Epithelial cell of proximal tubule (primary cell): Measurements from ENCODE around the gene C7orf57. TPM values are rescaled to one million over a fixed set of nuclear protein-coding genes. Genes with fewer than 3 reads are reported as not detected.

Experiments used
- DNase-seq: peaks from one replicate; pipeline ENCODE4 v3.0.0-alpha.2; 2011; ENCODE audit warnings: low read depth
- H3K4me3 ChIP-seq: 2 replicates; pipeline ENCODE4 v1.5.1; 2011; ENCODE audit warnings: low read depth, mild to moderate bottlenecking, low read length
- total RNA-seq: library from RNA; depleted of rRNA; stranded (reverse); fragments of >200 nt; gene quantifications from 2 replicates; pipeline ENCODE4 v1.2.3, GENCODE V29; 2015
- TF ChIP-seq, protein P1 (sequence below): conservative IDR thresholded peaks from 2 replicates; pipeline ENCODE4 v1.5.1; 2012; ENCODE audit warnings: low read depth, mild to moderate bottlenecking, low read length

The C7orf57 gene
- total RNA-seq, 1 donor from 2014 or later = not detected

DNA sequence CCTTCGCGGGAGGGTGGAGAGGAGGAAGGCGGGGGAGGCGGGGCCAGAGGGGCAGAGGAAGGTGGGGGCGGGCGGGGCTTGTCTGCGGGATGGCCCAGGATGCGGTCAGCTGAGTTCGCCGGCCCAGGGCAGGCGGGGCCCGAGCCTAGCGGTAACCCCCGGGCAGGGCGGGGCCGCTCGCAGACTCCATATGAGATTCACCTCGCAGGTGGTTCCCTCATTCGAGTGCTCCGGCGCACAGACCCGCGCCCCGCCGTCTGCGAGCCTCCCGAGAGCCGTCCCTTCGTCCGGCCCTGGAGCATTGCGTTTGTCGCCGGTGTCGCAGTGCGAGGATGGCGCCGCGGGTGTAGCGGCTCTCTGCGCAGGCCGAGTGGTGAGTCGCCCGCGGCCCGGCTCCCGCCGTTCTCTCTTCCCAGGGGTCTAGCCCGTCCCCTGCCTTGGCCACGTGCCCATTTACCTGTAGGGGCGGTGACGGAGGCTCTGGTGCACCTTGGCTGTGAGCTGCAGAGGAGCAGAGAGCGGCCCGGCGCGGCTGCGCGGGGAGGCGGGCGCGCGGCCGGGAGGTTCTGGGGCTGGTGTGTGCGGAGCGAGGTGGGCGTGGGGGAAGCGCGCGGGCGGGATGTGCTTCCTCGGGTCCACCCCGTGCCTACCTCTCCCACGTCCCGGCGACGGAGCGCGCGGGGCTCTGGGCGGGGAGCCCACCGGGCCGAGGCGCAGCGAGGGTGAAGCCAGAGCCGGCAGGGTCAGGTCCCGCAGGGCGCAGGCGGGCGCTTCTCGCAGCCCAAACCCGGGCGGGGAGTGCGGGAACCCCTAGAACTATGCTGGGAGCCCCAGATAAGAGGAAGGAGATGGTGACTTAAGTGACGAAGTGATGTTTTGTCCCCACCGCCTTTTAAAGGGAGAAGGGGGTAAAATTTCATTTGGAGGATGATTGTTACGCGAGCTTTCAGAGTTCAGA is 54.0 kb downstream of the C7orf57 start, which contains the start of gene UPP1:
Gene UPP1, plus strand, starts transcription at position 220 of the 958 bp plus-strand sequence. CDS start 5,519 bp downstream, outside the sequence.
- DNase-seq = no peak
- TF ChIP-seq, protein P1, sequence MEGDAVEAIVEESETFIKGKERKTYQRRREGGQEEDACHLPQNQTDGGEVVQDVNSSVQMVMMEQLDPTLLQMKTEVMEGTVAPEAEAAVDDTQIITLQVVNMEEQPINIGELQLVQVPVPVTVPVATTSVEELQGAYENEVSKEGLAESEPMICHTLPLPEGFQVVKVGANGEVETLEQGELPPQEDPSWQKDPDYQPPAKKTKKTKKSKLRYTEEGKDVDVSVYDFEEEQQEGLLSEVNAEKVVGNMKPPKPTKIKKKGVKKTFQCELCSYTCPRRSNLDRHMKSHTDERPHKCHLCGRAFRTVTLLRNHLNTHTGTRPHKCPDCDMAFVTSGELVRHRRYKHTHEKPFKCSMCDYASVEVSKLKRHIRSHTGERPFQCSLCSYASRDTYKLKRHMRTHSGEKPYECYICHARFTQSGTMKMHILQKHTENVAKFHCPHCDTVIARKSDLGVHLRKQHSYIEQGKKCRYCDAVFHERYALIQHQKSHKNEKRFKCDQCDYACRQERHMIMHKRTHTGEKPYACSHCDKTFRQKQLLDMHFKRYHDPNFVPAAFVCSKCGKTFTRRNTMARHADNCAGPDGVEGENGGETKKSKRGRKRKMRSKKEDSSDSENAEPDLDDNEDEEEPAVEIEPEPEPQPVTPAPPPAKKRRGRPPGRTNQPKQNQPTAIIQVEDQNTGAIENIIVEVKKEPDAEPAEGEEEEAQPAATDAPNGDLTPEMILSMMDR = no peak
- peak within 1 kb of the TSS; percentile 86 for H3K4me3 ChIP-seq

DNA sequence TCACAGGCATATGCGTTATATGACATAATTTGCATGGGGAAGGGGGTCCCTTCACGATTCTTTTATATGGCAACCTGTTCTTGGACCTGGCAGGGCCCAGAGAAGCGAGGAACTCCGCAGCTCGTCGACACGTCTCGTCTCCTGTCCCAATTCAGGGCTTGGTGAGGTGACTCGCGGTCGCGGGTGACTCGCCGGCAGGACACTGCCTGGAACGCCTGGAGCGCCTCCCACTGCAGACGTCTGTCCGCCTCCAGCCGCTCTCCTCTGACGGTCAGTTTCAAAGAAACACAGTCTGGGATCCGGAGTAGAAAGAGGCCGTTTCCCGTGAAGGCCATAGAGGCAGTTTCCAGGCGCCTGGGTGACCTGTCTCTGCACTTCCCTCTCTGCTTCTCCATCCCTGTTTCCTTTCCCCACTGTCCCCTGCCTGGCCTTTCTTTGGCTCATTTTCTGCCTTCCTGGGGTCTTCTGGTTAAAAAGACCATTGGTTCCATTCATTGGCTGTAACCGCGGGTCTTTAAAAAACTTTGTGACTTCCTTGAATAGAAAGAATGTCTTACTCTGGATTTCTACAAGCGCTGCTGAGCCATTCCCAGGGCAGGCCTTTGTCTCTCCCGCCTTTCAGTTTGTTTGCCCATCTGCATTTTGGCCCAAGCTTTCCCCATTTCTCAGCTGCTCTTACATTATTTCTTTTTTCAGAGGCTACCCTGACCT is 54.9 kb downstream of the C7orf57 start:
- H3K4me3 ChIP-seq = peak overlapping the region; percentile 86
- DNase-seq = no peak
- TF ChIP-seq, protein P1 = no peak

DNA sequence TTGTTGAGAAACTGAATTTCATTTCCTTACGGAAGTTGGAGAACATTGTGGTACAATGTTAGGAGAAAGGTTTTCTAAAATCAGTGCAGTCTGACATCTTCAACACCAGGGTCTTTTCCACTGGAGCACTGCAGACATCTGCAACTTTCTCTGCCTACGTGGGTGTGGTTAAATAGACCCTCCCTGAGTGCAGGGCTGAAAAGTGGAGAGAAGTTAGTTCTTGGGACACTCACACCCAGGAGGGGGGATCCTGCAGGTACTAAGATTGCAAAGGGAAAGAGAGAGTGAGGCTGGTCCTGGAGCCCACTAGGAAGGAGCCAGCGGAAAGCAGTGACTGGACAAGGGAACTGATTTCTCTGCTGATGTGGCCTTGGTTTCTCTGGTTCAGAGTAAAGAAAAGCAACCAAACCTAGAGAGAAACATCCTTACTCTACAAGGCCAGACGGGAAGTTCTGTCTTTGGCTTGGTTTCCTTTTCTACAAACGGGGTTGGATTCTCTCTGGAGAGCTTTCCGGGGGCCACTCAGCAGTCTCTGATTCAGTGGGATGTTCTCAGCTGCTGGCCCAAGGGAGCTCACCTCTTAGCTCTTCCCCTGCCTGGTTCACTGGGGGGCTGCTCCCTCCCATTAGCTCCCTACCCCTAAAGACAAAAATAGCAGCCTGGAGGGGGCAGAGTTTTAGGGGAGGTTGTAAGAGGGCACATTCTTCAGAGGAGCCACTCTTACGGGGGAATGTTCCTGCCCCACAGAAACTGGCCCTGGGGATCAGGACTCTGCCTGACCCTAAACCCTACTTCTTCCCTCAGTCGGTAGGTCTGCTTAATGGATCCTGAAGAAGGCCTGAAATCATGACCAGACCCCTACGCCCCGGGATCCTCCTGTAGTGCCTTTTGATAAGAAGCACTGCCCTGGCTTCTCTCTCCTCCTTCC is 56.4 kb downstream of the C7orf57 start:
- H3K4me3 ChIP-seq = peak overlapping the region; percentile 86
- TF ChIP-seq, protein P1 = no peak
- no peak for DNase-seq

DNA sequence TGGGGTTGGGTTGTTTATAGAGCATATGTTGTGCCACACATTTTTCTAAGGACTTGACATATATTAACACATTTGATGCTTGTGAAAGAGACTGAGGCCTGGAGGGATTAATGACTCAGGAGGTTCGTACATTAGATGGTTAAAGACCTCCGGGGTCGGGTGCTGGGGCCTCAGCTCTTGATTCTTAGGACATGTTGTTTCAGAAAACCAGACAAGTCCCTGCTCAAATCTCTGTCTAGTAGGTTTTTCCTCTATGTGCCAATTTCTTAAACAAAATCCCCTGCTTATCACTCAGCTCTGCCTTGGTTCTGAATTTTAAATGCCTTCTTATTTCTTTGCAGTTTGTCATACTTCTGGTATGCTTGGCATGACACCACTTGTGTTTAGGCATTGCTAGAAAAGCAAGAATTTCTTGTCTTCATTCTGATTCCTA is 59.5 kb downstream of the C7orf57 start:
- no peak for DNase-seq
- no peak overlapping the region for H3K4me3 ChIP-seq
- TF ChIP-seq, protein P1 = no peak

DNA sequence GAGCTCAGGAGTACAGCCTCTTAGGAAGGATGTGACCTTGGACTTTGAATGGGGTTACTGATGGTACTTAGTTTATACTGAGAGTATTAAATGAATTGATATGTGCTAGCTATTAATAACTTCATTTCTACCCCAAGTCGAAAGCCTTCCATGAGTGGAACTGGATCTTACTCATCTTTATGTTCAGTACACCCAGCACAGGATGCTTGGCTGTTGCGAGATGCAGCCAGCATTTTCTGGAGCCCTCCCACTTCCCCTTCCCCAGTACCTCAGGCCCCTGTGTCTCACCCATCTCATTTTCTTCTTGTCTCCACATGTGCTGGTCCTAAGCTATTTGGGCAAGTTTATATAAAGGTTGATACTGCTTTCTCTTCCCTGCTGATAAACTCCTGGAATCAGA is 60.9 kb downstream of the C7orf57 start:
- TF ChIP-seq, protein P1 = no peak
- no peak overlapping the region for H3K4me3 ChIP-seq
- no peak for DNase-seq

DNA sequence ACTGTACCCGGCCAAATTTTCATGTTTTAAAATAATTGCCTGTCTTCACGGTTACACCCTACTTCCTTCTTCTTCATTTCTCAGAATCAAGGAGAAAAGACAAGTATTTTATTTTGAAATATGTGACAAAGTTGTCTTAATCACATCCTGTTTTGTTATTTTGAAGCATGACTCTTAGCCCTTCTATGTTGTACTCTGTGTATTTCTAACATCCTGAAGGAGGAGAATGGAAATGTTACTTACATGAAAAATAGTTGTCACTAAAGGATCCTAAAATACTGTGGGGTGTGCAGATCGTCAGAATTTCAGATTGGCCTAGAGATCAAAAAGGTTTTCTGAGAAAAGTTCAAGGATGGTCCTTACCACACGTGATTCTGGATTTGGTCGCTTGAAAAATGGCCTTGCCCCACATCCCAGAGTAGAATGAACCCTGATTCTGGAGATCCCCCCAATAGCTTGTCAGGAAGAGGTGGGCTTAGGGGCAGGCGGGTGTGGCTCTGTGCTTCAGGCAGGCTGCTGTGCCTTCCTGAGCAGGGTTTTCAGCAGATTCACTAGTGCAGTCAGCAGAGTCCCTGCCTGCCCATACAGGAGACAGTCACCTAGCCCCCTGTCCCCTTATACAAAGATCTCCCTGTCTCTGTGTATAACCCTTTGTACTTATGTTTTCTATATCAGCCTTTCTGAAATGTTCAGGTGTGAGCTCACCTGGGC is 62.3 kb downstream of the C7orf57 start:
- no peak for DNase-seq
- TF ChIP-seq, protein P1 = no peak
- H3K4me3 ChIP-seq = no peak overlapping the region
